ENCODE data around the gene KRTAP4-4.
"Not testable (repeated sequence)": the region's sequence is repeated elsewhere in the genome, so short reads cannot be mapped to it uniquely, and the experiment has no call there.

KRTAP4-4 gene

DNA sequence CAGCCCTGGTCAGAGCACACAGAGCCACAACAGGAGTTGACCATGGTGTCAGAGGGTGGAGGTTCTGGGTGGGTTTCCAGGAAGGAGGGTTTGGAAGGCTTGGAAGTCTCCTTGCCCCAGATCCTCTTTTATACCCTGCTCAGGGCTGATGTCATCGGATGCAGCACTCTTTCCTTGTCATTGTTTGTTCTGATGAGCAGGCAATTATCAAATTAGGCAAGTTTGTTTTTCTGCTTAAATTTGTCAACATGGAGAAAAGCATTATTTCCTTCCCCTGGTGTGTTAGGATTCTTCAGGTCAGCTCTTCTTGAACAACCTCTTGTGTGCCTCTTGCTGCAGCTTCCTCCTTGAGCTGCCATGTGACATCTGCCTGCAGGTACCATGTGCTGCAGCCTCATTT is at the start of gene KRTAP4-4:
Gene KRTAP4-4, minus strand, starts transcription at position 101 of the 400 bp plus-strand sequence. Its CDS starts 57 bp downstream, at position 44.
- no peak for DNase-seq (ENCODE audit: low read depth in 2 of 2)

- DNase-seq (ENCODE audit: low read depth in 2 of 2), result no peak
Observed at GRCh38 chr17:41199421-41200078, 39.0 kb upstream of the KRTAP4-4 start.

DNA sequence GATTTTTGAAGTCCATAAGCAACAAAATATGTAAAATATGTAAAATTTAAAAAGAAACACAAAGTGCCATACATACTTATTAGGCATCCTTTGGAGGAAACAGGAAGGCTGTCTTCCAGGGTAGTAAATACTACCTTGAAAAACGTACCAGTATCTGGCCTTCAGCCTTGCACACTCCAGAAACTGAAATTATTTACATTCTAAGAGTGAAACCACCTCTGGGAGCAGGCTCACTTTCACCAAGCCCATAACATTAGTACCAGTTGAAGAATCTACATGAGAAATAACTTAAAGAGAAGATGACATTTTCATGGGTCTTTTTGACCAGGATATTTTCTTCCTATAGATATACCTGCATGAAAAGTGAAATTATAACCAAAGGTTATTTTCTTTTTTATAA is 35.5 kb upstream of the KRTAP4-4 start:
- no peak for DNase-seq (ENCODE audit: low read depth in 2 of 2)

- DNase-seq (ENCODE audit: low read depth in 2 of 2), result no peak
Observed at GRCh38 chr17:41190328-41190727, 29.8 kb upstream of the KRTAP4-4 start.

GRCh38 chr17:41189837-41190318 is 29.3 kb upstream of the KRTAP4-4 start, which contains the start of gene KRTAP9-1:
KRTAP9-1 (plus strand) TSS chr17:41189887; CDS start chr17:41189887, 0 bp downstream.
- not testable (repeated sequence) for DNase-seq (ENCODE audit: low read depth in 2 of 2)

GRCh38 chr17:41186872-41187271 is 26.3 kb upstream of the KRTAP4-4 start:
- no peak for DNase-seq (ENCODE audit: low read depth in 2 of 2)

- no peak for DNase-seq (ENCODE audit: low read depth in 2 of 2)
Observed at GRCh38 chr17:41185001-41185400, 24.5 kb upstream of the KRTAP4-4 start.

- no peak for DNase-seq (ENCODE audit: low read depth in 2 of 2)
Observed at GRCh38 chr17:41184480-41184961, 24.0 kb upstream of the KRTAP4-4 start, which contains the start of gene KRTAP4-1. KRTAP4-1 (minus strand) TSS chr17:41184911; CDS start chr17:41184854, 57 bp downstream.

GRCh38 chr17:41178843-41179616 is 18.5 kb upstream of the KRTAP4-4 start:
- no peak for DNase-seq (ENCODE audit: low read depth in 2 of 2)

GRCh38 chr17:41178341-41178740 is 17.8 kb upstream of the KRTAP4-4 start:
- no peak for DNase-seq (ENCODE audit: low read depth in 2 of 2)

DNA sequence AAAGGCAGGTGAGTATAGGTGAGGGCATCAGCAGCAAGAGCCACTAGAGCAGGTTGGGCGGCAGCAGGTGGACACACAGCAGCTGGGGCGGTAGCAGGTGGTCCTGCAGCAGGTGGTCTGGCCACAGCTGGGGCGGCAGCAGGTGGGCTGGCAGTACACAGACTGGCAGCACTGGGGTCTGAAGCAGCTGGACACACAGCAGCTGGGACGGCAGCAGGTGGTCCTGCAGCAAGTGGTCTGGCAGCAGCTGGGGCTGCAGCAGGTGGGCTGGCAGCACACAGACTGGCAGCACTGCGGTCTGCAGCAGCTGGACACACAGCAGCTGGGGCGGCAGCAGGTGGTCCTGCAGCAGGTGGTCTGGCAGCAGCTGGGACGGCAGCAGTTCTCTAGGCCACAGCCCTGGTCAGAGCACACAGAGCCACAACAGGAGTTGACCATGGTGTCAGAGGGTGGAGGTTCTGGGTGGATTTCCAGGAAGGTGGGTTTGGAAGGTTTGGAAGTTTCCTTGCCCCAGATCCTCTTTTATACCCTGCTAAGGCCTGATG is 17.3 kb upstream of the KRTAP4-4 start, which contains the start of gene KRTAP4-2:
Gene KRTAP4-2, minus strand, starts transcription at position 495 of the 545 bp plus-strand sequence. Its CDS starts 57 bp downstream, at position 438.
- DNase-seq (ENCODE audit: low read depth in 2 of 2), result no peak

- DNase-seq (ENCODE audit: low read depth in 2 of 2), result no peak
Observed at GRCh38 chr17:41176744-41177387, 16.3 kb upstream of the KRTAP4-4 start.

- DNase-seq (ENCODE audit: low read depth in 2 of 2), result no peak
Observed at GRCh38 chr17:41171886-41172285, 11.3 kb upstream of the KRTAP4-4 start.

- no peak for DNase-seq (ENCODE audit: low read depth in 2 of 2)
Observed at GRCh38 chr17:41168121-41168520, 7.6 kb upstream of the KRTAP4-4 start, which contains the start of gene KRTAP4-3. KRTAP4-3 (minus strand) TSS chr17:41168221; CDS start chr17:41168172, 49 bp downstream.

DNA sequence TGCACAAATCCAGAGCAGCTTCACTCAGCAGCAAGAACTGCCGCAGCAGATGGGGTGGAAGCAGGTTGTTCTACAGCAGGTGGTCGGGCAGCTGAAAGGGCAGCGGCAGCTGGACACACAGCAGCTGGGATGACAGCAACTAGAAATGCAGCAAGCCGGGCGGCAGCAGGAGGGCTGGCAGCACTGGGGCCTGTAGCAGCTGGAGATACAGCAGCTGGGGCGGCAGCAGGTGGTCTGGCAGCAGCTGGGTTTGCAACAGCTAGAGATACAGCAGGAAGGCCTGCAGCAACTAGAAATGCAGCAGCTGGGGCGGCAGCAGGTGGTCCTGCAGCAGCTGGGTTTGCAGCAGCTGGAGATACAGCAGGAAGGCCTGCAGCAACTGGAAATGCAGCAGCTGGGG is 7.0 kb upstream of the KRTAP4-4 start:
- no peak for DNase-seq (ENCODE audit: low read depth in 2 of 2)

DNA sequence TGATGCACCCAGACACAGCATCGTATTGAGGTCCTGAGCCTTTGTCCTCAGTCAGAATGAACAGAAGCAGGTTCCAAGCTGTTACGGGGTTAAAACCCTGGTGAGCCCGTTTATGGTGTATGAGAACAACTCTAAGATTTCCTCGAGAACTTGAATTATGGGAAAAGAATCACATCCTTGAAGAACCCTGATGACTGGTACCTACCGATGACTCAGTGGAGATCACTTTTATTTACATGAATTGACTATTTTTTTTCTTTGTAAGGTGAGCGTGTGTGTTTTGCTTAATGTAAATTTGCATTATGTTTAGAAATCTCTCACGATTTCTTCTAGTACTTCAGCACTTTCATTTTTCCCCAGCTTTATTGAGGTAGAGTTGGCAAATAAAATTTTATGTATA is 3.3 kb upstream of the KRTAP4-4 start:
- DNase-seq (ENCODE audit: low read depth in 2 of 2), result no peak

DNA sequence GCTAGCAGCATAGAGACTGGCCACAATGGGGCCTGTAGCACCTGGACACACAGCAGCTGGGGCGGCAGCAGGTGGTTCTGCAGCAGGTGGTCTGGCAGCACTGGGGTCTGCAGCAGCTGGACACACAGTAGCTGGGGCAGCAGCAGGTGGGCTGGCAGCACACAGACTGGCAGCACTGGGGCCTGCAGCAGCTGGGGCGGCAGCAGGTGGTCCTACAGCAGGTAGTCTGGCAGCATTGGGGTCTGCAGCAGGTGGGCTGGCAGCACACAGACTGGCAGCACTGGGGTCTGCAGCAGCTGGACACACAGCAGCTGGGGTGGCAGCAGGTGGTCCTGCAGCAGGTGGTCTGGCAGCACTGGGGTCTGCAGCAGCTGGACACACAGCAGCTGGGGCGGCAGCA is 358 bp downstream of the KRTAP4-4 start:
- not testable (repeated sequence) for DNase-seq (ENCODE audit: low read depth in 2 of 2)

GRCh38 chr17:41153856-41154255 is 6.7 kb downstream of the KRTAP4-4 start:
- DNase-seq (ENCODE audit: low read depth in 2 of 2), result no peak

- DNase-seq (ENCODE audit: low read depth in 2 of 2), result no peak
Observed at GRCh38 chr17:41151525-41151924, 9.0 kb downstream of the KRTAP4-4 start.

GRCh38 chr17:41150026-41150425 is 10.5 kb downstream of the KRTAP4-4 start:
- no peak for DNase-seq (ENCODE audit: low read depth in 2 of 2)

GRCh38 chr17:41149652-41149985 is 10.9 kb downstream of the KRTAP4-4 start, which contains the start of gene KRTAP4-5:
KRTAP4-5 (minus strand) TSS chr17:41149825; CDS start chr17:41149767, 58 bp downstream.
- DNase-seq (ENCODE audit: low read depth in 2 of 2), result no peak
